Erythroblast (primary cell): ENCODE results near the gene VHLL.

Experiments used
- DNase-seq, 2 experiments: peaks; one replicate each; lab custom pipeline; 2025; lab: John Stamatoyannopoulos, UW
- GATA1 ChIP-seq: IDR thresholded peaks from 2 replicates; pipeline ENCODE4 v1.6.1; 2011; ENCODE audit warnings: low read depth, mild to moderate bottlenecking, control low read depth, low read length, moderate library complexity
- POLR2A ChIP-seq: IDR thresholded peaks from 2 replicates; pipeline ENCODE4 v1.6.1; 2011; ENCODE audit warnings: mild to moderate bottlenecking, low read length

Gene VHLL

GRCh38 chr1:156258859-156259258, 40.2 kb downstream of the VHLL start:
- TF ChIP-seq GATA1 (no peak), POLR2A (no peak)
- no peak for DNase-seq

- no peak for DNase-seq
These were observed 41.4 kb downstream of the VHLL start for GRCh38 chr1:156257711-156258110.

GRCh38 chr1:156253634-156254033, 45.5 kb downstream of the VHLL start:
- TF ChIP-seq GATA1 (no peak), POLR2A (no peak)
- DNase-seq: no peak

More at GRCh38 chr1:156257711-156258110, 41.4 kb downstream of the VHLL start:
- TF ChIP-seq GATA1: no peak
- no peak for TF ChIP-seq POLR2A

GRCh38 chr1:156251527-156251926, 47.6 kb downstream of the VHLL start:
- TF ChIP-seq POLR2A (no peak), GATA1 (no peak)
- no peak for DNase-seq

GRCh38 chr1:156249593-156249992, 49.5 kb downstream of the VHLL start:
- no peak for DNase-seq
- TF ChIP-seq POLR2A (no peak), GATA1 (no peak)
